Thymus (tissue), 11 donors: Measurements from ENCODE around the gene PDGFC. TPM values are rescaled to one million over a fixed set of nuclear protein-coding genes. Genes with fewer than 3 reads are reported as not detected.
"Not testable (repeated sequence)": the region's sequence is repeated elsewhere in the genome, so short reads cannot be mapped to it uniquely, and the experiment has no call there.

ENCODE experiments used
- DNase-seq, 9 donors: peaks; one replicate each; pipeline ENCODE4 v3.0.0-alpha.2; 2013; ENCODE audit warnings: low spot score in 9 of 9, low read depth in 6 of 9, missing footprints in 1 of 9
- H3K27ac ChIP-seq, 2 donors: one replicate each; pipeline ENCODE4 v1.5.1; 2013; ENCODE audit warnings: control low read depth in 1 of 2, low read depth in 1 of 2, low read length in 1 of 2, mild to moderate bottlenecking in 1 of 2, moderate library complexity in 1 of 2
- H3K27me3 ChIP-seq, 2 donors: one replicate each; pipeline ENCODE4 v1.5.1; 2013; ENCODE audit warnings: low read length in 1 of 2; ENCODE audit not compliant: control insufficient read depth in 2 of 2, insufficient read depth in 1 of 2
- H3K36me3 ChIP-seq, 2 donors: one replicate each; pipeline ENCODE4 v1.5.1; 2013; ENCODE audit warnings: low read length in 1 of 2, mild to moderate bottlenecking in 1 of 2, moderate library complexity in 1 of 2; ENCODE audit not compliant: control insufficient read depth in 2 of 2, insufficient read depth in 2 of 2
- H3K4me1 ChIP-seq, 2 donors: one replicate each; pipeline ENCODE4 v1.5.1; 2013; ENCODE audit warnings: low read length in 2 of 2; ENCODE audit not compliant: control insufficient read depth in 2 of 2, insufficient read depth in 2 of 2
- H3K4me3 ChIP-seq, 2 donors: one replicate each; pipeline ENCODE4 v1.5.1; 2013; ENCODE audit warnings: low read length in 2 of 2, control low read depth in 1 of 2, mild to moderate bottlenecking in 1 of 2
- H3K9me3 ChIP-seq, 2 donors: one replicate each; pipeline ENCODE4 v1.5.1; 2013; ENCODE audit warnings: low read length in 1 of 2, mild to moderate bottlenecking in 1 of 2; ENCODE audit not compliant: control insufficient read depth in 2 of 2, insufficient read depth in 1 of 2
- WGBS: extraction: QIAGEN DNeasy Blood & Tissue Kit; methylation state at CpG from one replicate; pipeline ENCODE4 v1.1.7; 2013; 5-methylcytosine and 5-hydroxymethylcytosine counted together
- polyA plus RNA-seq: library from polyadenylated mRNA; stranded (reverse); fragments of 200-250 nt; gene quantifications from one replicate; pipeline ENCODE4 v1.2.3, GENCODE V29; 2013
- total RNA-seq: library from RNA; stranded (reverse); fragments of 120-200 nt; gene quantifications from one replicate; pipeline ENCODE4 v1.2.4, GENCODE V29; 2013
- donor health status: healthy.

The PDGFC gene
- total and polyA plus RNA-seq, 2 donors, result 11.0 to 13.1 TPM

DNA sequence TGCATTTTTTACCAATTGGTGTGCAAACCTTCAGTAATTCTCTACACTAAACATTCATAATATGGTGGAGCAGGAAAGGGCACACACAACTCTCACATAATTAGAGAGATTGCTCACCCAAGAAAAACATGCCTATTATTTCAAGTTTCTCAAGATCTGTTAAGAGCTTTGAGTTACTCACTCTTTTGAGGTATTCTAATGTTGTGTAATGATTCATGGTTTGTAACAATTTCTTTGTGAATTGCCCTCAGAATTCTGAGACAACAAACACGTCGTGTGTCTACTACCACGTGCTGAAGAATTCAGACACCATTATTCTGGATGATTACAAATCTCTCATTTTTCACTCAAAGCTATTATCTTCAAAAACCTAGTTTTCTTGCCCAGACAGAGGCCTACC, 82.8 kb downstream of the PDGFC start:
- H3K4me3 ChIP-seq, result no peak overlapping the region
- no peaks in the 10 kb centered on the region for H3K27me3 ChIP-seq
- H3K4me1 ChIP-seq, result no peaks in the 10 kb centered on the region
- WGBS, result 90% methylated on average over 3 of the region's 3 CpGs
- DNase-seq, result no peak
- no peaks in the 10 kb centered on the region for H3K36me3 ChIP-seq
- H3K27ac ChIP-seq, result no peak overlapping the region
- no peaks in the 10 kb centered on the region for H3K9me3 ChIP-seq

DNA sequence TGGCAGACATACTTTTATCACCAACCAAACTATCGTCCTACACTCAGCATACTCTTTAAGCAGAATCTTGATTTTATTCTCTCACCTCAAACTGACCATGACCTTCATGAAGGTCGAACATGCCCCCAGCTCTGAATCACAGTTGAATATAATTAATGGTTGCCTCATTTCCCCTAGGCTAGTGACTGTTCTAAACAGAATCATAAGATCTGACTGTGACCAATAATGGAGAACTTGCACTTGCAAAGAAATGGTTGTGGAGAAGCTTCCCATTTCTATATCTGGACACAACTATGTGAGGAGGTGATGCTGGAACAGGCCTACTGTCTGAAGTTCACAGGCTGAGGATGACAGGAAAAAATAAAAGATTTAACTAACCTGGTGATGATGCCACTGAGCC, 85.1 kb downstream of the PDGFC start:
- 88% methylated on average over 2 of the region's 2 CpGs for WGBS
- no peaks in the 10 kb centered on the region for H3K4me1 ChIP-seq
- H3K36me3 ChIP-seq, result no peaks in the 10 kb centered on the region
- no peaks in the 10 kb centered on the region for H3K27me3 ChIP-seq
- DNase-seq, result no peak
- no peaks in the 10 kb centered on the region for H3K9me3 ChIP-seq
- no peak overlapping the region for H3K27ac ChIP-seq
- no peak overlapping the region for H3K4me3 ChIP-seq

DNA sequence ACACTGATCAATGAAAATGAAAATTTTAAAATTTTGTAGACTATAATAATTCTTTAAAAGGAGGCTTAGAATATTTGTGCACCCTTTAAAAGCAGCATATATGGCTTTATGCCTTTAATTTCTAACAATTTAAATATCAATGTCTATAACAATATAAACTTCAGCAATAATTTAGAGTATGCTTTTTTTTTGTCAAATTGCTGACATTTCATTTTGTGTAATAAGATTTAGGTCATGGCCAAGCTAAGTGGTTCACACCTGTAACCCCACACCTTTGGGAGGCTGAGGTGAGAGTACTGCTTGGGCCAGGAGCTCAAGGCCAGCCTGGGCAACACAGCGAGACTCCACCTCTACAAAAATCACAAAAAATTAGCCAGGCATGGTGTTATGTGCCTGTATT, 86.2 kb downstream of the PDGFC start:
- no peak for DNase-seq
- H3K27me3 ChIP-seq, result no peaks in the 10 kb centered on the region
- no peaks in the 10 kb centered on the region for H3K36me3 ChIP-seq
- H3K27ac ChIP-seq, result no peak overlapping the region
- H3K4me3 ChIP-seq, result no peak overlapping the region
- 94% methylated on average over 1 of the region's 1 CpG for WGBS
- H3K4me1 ChIP-seq, result no peaks in the 10 kb centered on the region
- no peaks in the 10 kb centered on the region for H3K9me3 ChIP-seq

DNA sequence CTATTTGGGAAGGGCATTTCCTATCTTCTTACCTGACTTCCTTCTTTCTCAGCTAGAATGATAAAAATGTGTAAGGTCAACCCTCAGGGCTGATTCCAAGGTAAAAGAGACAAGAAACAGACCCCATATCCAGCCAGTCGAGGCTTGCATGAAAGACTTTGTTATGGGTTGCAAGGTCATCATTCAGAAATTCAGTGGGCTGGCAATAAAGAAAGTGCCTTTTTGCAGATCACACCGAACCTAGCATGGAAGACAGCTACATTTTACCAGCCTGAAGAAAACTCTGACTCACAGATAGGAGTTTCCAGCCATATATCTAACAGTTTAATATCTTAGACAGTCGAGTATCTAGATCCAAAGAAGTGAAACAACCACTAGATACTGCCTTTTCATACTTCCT, 87.4 kb downstream of the PDGFC start:
- H3K36me3 ChIP-seq, result no peaks in the 10 kb centered on the region
- no peaks in the 10 kb centered on the region for H3K9me3 ChIP-seq
- no peaks in the 10 kb centered on the region for H3K4me1 ChIP-seq
- H3K27me3 ChIP-seq, result no peaks in the 10 kb centered on the region
- 86% methylated on average over 3 of the region's 3 CpGs for WGBS
- H3K27ac ChIP-seq, result no peak overlapping the region
- H3K4me3 ChIP-seq, result no peak overlapping the region
- DNase-seq, result no peak

DNA sequence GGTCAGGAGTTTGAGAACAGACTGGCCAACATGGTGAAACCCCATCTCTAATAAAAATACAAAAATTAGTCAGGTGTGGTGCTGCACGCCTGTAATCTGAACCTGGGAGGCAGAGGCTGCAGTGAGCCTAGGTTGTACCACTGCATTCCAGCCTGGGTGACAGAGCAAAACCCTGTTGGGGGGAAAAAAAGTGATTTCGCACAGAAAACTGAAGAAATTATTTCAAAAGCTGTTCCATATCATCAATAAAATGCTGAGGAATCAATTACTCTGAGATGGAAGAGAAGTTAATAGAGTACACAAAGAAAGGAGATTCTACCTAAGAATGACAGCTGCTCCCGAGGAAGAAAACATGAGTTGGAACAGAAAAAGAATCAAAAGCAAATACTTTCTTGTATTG, 95.9 kb downstream of the PDGFC start:
- Histone ChIP-seq H3K27me3 (no peaks in the 10 kb centered on the region), H3K4me3 (no peak overlapping the region), H3K4me1 (no peaks in the 10 kb centered on the region), H3K36me3 (no peaks in the 10 kb centered on the region), H3K9me3 (no peaks in the 10 kb centered on the region), H3K27ac (no peak overlapping the region)
- 88% methylated on average over 3 of the region's 3 CpGs for WGBS
- DNase-seq, result no peak

DNA sequence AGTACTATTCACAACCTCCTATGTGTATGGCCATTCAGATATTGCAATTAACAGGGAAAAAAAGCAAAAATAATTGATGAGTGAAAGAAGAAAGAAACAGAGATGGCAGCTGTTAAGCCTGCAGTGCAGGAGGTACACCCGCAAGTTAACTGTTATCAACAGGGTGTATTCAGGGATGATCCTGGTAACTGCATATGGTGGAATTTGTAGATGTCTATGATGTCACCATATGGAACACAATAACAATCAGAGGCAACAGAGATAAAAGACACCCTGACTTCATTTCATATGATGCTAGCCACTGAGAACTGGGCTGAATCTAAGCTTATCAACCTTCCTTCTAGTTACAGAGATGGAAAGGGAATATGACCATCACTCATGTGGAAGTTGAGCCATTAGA, 96.5 kb downstream of the PDGFC start:
- Histone ChIP-seq H3K27ac (no peak overlapping the region), H3K4me1 (no peaks in the 10 kb centered on the region), H3K4me3 (no peak overlapping the region), H3K9me3 (no peaks in the 10 kb centered on the region), H3K36me3 (no peaks in the 10 kb centered on the region), H3K27me3 (no peaks in the 10 kb centered on the region)
- 100% methylated on average over 1 of the region's 1 CpG for WGBS
- no peak for DNase-seq

DNA sequence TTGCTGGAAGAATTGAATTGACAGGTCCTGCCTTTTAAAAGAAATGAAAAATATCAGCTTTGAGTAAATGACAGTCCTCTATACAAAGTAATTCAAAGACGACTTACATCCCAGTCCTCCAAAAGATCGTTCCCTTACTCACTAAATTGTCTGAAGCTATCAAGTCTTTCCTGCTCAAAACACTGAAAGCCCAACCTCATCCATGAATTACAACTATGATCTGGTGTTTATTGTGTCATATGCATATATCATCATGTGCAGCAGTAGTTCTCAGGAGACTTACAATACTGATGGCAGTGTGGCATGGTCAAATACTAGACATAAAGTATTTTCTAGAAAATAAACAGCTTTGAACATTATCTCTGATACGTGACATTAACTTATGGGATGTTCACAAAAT, 97.8 kb downstream of the PDGFC start:
- Histone ChIP-seq H3K27me3 (no peaks in the 10 kb centered on the region), H3K4me1 (no peaks in the 10 kb centered on the region), H3K4me3 (no peak overlapping the region), H3K9me3 (no peaks in the 10 kb centered on the region), H3K36me3 (no peaks in the 10 kb centered on the region), H3K27ac (no peak overlapping the region)
- no peak for DNase-seq
- WGBS, result 93% methylated on average over 3 of the region's 3 CpGs

DNA sequence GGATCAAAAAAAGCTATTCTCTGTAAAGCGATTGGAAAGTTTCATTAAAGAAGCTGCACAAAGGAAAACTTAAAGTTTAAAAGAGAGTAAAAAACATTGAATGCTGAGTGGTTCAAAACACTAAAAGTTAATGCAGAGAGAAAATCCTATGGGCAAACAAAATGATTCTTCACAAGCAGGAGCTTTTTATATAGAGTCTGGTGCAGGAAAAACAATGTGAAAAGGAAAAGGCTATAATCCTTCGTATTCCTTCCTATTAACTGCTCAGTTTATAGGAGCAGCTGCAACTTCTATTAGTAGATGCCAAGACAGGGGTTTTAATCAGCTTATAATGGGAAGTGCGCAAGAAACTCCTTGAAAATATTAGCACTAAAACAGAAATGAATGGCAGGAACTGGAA, 100.7 kb downstream of the PDGFC start:
- H3K4me3 ChIP-seq, result no peak overlapping the region
- 98% methylated on average over 3 of the region's 3 CpGs for WGBS

DNA sequence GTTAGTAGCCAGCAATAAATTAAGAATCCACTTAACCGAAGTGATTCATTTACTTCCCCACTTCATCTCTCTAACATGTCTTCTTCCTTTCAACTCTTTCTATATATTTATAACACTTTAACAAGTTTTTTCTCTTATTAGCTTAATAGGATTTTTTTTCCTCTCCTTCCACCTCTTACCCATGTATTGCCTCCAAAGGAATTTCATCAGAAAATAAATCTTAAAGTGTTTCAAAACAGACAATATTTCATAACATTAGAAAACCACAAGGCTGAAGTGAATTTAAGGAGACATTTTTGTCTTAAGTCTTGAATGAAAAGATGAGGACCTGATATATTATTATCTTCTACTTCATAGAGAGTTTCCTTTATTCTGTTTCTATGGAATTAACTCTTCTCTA, 101.5 kb downstream of the PDGFC start:
- no peak for DNase-seq
- Histone ChIP-seq H3K4me3 (no peak overlapping the region), H3K27me3 (no peaks in the 10 kb centered on the region), H3K9me3 (no peaks in the 10 kb centered on the region), H3K27ac (no peak overlapping the region), H3K36me3 (no peaks in the 10 kb centered on the region), H3K4me1 (no peaks in the 10 kb centered on the region)
- 39% methylated on average over 1 of the region's 1 CpG for WGBS

More for the DNA sequence above, 100.7 kb downstream of the PDGFC start:
- no peaks in the 10 kb centered on the region for H3K4me1 ChIP-seq
- H3K27me3 ChIP-seq, result no peaks in the 10 kb centered on the region
- H3K36me3 ChIP-seq, result no peaks in the 10 kb centered on the region
- DNase-seq, result no peak
- no peaks in the 10 kb centered on the region for H3K9me3 ChIP-seq
- no peak overlapping the region for H3K27ac ChIP-seq

DNA sequence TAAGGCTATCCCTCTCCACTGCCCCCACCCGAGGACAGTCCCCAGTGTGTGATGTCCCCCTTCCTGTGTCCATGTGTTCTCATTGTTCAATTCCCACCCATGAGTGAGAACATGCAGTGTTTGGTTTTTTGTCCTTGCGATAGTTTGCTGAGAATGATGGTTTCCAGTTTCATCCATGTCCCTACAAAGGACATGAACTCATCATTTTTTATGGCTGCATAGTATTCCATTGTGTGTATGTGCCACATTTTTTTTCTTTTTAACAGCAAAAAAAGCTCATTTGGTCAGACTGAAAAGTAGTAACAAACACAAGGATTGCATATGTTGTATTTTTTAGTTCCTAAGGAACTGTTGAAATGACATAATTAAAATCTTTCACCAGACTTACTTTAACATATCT, 105.5 kb downstream of the PDGFC start:
- not testable (repeated sequence) for DNase-seq, H3K36me3 ChIP-seq, H3K4me1 ChIP-seq, H3K4me3 ChIP-seq, H3K27ac ChIP-seq, H3K27me3 ChIP-seq, H3K9me3 ChIP-seq
- WGBS, result 97% methylated on average over 2 of the region's 2 CpGs
